HG03571 (cell line): ENCODE results near the gene NABP2.
"Not testable (repeated sequence)": the region's sequence is repeated elsewhere in the genome, so short reads cannot be mapped to it uniquely, and the experiment has no call there.

ENCODE experiments used
- ATAC-seq: cut with Tn5 transposase; IDR thresholded peaks from one replicate; pipeline ENCODE4 v1.9.1; 2021; ENCODE audit not compliant: unreplicated experiment

The NABP2 gene

DNA sequence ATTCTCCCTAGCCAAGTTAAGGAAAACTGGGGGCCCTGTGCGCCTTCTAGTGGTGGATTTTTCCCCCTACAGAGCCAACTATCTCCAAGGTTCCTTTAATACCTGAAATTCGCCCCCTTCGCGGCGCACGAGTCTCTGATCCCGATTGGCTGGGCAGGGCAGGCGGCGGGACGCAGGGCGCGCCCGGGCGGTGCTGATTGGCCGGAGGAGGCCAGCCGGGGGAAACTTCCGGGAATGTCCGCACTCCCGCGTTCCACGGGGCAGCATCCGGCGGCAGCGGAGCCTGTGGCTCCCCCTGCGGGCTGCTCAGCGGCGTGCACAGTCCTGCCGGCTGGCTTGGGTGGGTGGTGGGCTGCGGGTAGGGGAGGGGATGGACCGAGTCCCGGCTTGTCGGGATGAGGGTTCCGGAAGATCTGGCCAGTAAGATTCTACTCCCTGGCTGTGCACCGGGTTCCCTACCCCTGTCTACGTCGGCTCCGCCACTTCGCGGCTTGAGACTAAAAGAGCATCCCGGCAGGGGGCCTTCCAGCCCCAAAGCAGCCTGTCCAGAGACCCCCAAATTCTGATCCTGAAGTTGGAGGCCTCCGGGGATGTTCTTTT is at the start of gene NABP2:
Gene NABP2 (plus strand): TSS at position 241 of the 600 bp plus-strand sequence. CDS start 515 bp downstream, outside the sequence.
- ATAC-seq, result peak; percentile 66

DNA sequence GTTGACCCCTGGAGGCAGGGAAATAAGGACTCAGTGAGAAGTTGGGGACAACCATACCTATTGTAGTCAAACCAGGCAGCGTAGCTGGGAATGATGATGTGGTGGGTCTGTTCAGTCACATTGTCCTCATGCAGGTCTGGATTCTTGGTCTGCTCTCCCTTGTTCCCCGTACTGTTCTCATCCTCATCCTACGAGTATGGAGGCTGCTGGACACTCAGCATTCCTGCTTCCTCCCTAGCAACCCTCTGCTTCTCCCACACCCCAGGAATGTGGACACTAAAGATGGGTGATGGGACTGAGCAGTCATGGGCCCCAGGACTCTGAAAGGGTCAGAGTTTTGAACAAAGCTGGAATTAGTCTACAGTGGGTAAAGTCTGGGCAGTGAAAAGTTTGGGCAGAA is 45.8 kb upstream of the NABP2 start:
- ATAC-seq, result no peak

DNA sequence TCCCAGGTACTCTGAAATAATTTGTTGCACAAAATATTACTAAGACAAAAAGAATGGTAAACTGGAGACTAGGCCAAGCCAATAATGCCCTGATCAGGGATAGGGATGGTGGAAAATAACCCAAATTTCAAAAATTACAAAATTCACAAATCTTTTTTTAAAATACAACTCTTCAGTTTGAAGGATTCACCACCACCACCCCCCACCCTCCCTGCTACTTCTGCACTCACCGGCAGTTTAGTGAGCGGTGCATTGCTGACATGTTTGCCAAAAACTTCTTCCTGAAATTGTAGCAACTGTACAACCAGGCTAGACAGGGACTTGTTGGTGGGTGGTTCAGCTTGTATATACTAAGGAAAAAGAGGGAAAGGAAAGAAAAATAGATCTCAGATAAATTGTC is 37.2 kb upstream of the NABP2 start:
- ATAC-seq, result no peak

DNA sequence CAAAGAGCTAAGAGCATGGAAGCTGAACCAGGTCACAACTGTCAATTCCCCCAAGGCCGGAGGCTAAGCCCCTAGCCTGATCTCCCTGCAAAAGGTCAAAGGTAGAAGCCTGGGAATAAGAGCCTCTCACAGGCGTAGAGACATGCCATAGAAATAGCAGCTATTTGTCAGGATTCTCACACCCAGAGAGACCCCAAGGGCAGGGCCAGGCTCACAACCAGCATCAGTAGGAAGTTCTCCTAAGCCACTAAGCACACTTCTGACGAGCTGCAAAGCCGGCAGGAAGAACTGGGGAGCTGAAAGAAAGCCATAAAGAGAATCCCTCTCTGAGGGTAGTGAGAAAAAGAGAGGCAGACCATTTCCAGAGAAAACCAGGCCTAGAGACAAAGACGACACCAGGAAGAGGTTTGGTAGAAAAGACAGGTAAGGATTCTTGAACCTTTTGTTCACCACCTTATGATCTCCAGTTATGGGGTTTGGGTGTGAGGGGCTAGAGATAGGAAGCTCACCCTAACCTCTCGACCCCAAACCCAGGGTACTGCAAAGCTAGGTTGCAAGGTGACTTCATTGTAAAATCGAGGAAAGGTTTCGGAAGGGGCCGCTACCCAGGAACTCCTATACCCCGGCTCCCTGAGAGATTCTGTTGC is 35.9 kb upstream of the NABP2 start:
- no peak for ATAC-seq

DNA sequence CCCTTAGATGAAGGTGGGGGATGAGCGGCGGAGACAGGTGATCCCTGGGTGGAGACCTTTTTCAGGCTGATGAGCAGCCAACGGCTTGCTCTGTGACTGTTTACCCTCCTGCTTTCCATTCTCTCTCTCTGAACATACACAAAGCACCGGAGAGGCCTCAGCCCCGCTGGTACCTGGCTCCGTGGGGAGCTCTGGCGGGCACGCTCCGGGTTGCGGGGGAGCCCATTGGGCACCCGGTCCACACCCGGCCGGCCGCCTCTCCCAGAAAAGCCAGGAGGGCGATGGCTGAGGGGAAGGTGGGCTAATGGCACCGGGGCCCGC is 35.4 kb upstream of the NABP2 start:
- no peak for ATAC-seq

DNA sequence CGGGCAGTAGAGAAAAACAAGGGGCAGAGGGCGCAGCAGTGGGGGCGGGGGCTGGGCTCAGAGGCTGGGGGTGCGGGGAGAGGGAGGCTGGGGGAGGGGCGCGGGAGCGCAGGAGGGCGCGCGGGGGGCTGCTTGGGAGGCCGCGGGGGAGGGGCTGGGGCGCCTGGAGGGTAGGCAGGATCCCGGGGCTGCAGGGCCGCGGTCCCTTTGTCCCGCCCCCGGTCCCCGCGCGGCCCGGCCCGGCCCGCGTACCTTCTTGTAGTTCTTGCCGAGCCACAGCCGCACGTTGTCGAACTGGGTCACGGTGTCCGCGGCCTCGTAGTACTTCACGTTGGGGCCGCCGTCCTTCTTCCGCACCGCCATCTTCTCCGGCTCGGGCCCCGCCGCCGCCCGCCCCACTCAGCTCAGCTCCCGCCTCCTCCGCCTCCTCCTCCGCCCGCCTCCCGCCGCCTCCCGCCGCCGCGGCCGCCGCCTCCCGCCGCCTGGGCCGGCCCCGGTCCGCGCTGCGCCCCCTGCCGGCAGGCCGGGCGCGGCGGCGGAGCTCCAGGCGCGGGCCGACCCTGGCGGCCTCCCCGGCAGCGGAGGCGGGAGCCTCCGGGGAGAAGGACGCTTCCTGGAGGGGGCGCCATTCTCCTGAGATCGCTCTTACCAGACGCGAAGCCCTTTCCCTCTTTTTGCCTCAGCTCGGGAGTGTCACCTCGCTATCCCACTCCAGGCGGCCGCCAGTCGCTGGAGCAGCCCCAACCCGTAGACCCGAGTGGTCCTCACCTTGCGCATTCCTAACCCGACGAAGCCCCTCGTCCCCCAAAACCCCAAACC is 34.8 kb upstream of the NABP2 start, which contains the start of gene SMARCC2:
Gene SMARCC2 (minus strand): TSS at position 385 of the 819 bp plus-strand sequence. CDS start 22 bp downstream, at position 363.
- ATAC-seq, result peak; percentile 63

DNA sequence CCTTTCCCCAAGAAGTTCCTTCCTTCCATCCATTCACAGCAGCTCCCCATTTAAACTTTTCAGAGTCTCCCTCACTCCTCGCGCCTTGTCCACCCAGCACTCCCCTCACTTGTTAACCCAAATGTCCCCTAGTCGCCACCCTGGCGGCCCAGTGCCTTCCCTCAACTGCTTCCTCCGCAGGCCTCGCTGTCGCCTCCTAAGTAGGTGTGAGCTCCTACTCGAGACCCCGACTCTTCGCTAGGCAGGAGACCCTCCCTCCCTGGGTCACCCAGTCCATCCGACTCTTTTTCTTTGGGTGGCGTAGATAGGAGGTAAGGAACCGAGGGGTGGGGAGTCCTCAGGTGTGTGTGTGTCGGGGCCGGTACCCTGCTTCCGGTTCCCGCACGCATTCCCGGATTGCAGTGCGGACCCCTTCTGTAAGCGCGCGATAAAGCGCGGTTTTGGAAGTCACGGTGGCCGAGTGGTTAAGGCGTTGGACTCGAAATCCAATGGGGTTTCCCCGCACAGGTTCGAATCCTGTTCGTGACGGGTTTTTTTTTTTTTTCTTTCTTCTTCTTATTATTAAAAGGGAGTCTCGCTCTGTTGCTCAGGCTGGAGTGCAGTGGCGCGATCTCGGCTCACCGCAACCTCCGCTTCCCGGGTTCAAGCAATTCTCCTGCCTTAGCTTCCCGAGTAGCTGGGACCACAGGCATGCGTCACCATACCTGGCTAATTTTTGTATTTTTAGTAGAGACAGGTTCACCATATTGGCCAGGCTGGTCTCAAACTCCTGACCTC is 34.0 kb upstream of the NABP2 start:
- peak; percentile 18 for ATAC-seq

DNA sequence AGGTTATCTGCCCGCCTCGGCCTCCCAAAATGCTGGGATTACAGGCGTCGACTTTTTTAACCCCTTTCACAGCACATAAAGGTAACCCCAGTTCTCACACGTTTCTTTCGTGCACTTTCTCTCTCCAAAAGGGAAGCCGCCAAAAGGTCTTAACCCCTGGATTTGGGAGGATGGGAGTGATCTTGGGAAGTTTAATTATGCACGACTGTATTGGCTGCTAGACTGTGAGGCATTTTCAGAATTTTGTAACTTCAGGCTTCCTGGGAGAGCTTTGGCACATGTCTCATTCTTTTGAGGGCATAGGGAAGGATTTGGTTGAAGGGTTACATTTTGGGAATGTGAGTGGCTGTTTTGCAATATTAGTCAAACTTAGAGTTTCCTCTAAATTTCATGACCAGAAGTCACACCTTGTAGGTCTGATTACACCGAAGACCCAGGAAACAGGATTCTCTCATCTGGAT is 33.4 kb upstream of the NABP2 start:
- no peak for ATAC-seq

DNA sequence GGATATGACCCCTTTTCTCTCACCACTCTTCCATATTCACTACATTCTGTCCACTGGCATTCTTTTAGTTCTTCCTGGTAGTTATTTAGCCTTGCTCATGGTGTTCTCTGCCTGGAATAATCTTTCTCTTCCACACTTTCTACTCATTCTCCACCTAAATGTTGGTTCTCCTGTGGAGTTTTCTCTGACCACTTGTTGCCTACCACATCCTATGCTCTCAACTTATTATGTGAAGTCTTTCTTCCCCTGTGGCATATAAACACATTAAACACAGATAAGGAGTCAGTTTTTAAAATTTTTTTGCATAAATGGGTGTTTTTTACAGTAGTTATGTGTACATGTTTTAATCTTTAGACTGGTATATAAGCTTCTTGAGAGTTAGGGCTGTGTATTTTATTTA is 31.6 kb upstream of the NABP2 start:
- no peak for ATAC-seq

DNA sequence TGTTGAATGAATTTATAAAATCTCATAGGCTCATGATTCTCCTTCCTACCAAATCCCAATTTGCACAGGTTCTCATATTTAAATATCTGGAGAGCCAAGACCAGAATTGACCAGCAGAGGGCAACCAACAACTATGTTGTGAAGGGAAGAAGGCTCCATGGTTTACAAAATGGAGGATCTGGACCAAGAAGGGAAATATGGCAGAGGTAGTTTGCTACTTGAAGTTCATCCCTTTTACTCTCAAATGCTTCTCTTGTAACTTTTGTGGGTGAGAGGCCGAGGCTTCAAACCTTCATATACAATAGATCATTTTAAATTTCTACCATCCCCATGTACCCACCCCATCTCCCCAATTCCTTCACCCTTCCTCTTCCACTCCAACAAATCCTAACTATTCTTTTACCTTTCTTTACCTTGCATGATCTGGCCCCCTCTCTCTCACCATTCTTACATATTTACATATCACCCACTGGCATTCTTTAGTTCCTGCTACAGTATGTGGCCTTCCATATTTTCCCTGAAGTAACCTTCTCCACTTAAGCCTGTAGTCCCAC is 31.0 kb upstream of the NABP2 start:
- no peak for ATAC-seq

DNA sequence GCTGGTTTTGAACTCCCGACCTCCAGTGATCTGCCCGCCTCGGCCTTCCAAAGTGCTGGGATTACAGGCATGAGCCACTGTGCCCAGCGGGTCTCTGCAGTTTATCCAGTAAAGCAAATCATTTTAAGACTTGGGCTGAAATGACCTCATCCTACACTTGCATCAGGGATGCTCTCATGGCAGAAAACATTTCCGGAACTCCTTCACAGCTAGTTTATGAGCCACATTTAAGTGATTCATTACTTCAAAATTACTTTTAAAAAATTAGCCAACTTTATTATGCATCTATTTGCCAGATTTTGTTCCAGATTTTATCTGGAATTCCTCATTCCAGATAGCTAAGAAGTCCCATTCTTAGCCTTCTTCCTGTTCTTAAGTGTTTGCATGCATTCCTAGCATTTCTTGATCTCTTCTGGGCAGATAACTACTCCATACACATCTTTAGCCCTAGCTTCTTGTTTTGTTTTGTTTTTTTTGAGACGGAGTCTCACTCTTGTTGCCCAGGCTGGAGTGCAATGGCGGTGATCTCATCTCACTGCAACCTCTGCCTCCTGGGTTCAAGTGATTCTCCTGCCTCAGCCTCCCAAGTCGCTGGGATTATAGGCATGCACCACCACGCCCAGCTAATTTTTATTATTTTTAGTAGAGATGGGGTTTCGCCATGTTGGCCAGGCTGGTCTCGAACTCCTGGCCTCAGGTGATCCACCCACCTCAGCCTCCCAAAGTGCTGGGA is 27.2 kb upstream of the NABP2 start:
- not testable (repeated sequence) for ATAC-seq

DNA sequence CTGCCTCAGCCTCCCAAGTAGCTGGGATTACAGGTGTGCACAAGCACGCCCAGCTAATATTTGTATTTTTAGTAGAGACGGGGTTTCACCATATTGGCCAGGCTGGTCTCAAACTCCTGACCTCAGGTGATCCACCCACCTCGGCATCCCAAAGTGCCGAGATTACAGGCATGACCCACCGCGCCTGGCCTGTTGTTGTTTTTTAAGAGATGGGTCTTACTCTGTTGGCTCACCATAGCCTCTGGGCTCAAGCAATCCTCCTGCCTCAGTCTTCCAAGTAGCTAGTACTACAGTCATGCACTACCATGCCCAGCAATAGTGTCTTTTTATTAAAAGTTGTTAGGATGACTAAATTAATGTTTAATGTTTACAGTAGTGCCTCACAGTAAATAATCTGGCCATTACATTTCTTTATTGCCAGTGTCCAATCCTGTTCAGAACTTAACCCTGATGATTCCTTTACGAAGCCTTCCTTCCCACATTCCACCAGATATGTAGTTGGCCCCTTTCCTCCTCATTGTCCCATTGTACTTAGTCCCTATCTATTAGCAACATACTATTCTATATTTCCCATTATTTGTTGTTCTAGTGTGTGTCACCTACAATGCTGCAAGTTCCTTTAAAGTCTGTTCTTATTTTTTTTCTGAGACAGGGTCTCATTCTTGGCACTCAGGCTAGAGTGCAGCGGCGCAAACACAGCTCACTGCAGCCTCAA is 26.1 kb upstream of the NABP2 start:
- ATAC-seq, result no peak

DNA sequence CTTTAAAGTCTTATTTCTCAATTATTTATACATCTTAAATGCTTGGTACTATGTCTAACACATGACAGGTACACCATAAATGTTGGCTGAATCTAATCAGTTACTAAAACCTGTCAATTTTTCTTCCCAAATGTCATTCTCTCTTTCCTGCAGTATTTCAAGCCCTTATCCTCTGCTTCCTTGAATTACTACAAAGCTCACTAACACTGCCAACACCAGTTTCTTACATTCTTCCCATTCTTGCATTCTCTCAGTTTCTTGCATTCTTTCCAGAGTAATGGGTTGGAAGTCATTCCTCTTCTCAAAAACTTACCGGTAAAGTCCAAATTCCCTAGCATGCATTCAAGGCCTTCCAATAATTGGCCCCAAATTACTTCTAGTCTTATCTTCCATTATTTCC is 25.3 kb upstream of the NABP2 start:
- ATAC-seq, result no peak

DNA sequence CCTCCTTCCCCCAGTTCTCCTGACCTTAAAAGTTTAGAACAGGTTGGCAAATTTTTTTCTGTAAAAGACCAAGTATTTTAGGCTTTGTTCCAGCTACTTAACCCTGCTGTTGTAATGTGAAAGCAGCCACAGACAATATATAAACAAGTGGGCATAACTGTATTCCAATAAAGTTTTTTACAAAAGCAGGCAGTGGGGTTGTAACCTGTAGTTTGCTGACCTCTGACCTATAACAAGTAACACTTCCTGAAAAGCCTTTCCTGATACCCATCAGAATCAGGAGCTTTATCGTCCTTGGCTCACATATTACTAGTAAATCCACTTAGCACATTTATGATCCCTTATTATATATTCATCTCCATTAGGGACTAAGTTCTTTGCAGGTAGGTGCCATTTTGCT is 21.8 kb upstream of the NABP2 start:
- no peak for ATAC-seq

DNA sequence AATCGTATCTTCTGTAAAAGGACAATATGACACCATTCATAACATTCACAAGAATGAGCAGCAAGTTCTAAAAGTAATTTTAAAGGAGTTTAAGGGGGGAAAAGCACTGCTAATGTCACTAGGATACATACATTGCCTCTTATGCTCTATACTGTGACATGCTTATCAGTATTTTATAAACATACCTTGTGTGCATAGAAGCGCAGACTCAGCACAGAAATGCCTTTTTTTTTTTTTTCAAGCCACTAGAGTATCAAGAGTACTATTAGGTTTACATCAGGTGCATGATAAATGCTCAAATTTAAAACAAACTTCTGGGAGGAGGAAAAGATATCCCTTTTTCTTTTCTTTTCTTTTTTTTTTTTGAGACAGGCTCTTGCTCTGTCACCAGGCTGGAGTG is 21.3 kb upstream of the NABP2 start:
- no peak for ATAC-seq

DNA sequence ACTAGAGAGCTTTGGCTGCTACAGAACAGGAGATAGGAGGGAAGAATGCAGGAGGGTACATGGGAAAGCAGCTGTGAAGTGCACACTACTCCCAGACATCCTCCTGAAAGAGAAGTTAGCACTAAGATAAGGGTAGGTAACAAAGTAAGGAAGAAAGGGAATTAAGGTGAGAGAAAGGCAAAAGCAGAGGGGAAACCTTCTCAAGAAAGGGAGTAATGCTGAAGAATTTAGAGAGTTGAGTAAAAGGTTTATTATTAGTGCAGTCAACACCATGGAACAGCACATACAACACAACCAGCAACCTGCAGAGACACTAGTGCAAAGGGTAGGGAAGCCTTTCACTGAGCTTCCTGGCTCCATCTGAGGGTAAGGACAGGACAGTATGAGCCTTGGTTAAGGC is 19.9 kb upstream of the NABP2 start:
- no peak for ATAC-seq

DNA sequence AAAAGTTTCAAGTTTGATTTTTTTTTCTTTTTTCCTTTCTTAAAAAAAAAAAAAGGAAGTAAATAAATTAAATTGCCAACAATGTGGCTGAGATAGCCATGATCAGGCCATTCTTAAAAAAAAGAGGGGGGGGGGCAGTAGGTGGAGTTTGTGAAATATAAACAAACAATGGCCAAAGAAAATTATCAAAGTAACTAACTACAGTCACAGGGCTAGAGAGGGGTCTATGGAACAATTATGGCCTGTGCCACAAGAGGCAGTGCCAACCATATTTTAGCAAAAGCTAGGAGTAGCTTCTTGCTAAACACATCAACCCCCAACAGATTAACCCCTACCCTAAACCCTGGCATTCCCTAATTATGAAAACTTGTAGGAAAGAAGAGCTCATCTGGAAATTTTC is 18.7 kb upstream of the NABP2 start:
- ATAC-seq, result no peak

DNA sequence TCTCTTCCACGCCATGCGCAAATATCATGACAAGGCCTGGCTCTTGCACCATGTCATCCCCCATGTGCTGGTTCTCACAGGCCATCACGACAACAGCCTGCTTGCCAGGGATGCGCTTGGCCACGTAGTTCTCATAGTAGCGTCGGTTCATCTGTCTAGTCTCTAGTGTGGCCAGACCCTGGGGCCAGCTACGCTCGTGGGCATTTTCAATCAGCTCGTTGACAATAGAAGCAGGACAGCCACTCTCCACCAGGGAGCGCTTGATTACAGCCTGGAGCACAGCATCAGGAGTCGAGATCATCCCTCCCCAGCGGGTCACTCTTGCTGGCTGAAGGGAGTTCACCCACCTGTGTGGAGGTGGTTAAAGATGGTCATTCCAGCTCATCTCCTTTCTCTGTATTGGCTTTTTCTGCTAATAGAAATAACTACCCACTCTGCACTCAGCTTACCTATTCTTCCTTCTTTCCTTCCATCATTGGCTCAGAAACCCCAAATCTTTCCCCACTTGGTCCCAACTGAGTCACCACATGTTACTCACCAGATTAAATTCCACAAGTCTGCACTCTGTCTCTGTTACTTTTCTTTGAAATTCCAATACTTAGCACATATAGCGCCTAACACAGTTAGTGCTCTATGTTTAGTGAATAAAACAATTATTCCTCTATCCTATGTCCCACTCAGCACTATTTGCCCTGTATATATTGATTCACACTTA is 17.5 kb upstream of the NABP2 start:
- ATAC-seq, result no peak

DNA sequence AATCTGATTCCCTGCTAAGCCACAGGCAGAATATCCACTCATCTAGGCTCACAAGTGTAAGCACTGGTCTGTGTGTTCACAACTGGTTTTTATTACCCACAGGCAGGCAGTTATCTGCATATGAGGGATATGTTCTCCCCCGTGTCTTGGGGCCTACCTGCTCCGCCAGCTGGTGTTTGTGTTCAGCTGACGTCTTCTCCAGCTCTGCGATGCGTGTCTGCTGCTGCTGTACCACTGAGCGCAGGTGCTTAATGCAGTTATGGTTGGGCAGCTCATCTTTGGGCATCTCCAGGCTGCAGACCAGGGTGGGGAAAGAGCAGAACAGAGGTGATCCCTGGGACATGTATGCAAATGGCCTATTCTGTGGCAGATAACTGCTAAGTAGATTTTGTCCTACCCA is 16.1 kb upstream of the NABP2 start:
- ATAC-seq, result no peak
